Hematopoietic multipotent progenitor cell treated with erythropoietin and hydrocortisone succinate and interleukin-3 and kit ligand, for 15 days (in vitro differentiated cells): ENCODE measurements around the gene THRB.

Experiments
- DNase-seq: peaks from one replicate; pipeline ENCODE4 v3.0.0-alpha.2; 2015; ENCODE audit warnings: low spot score

Gene THRB

GRCh38 chr3:24263069-24263668, 231.5 kb downstream of the THRB start:
- peak; percentile 62 for DNase-seq

- DNase-seq = peak; percentile 11
These were observed 233.1 kb downstream of the THRB start for GRCh38 chr3:24261521-24261920.

- peak; percentile 63 for DNase-seq
These were observed 234.6 kb downstream of the THRB start for GRCh38 chr3:24259901-24260512.

- peak; percentile 12 for DNase-seq
These were observed 235.7 kb downstream of the THRB start for GRCh38 chr3:24258727-24259600.

GRCh38 chr3:24258260-24258659, 236.4 kb downstream of the THRB start:
- no peak for DNase-seq

- DNase-seq = no peak
These were observed 239.2 kb downstream of the THRB start for GRCh38 chr3:24255414-24255813.

GRCh38 chr3:24254649-24255048, 240.0 kb downstream of the THRB start:
- DNase-seq = no peak

GRCh38 chr3:24253336-24253735, 241.3 kb downstream of the THRB start:
- DNase-seq = no peak

GRCh38 chr3:24249523-24249922, 245.1 kb downstream of the THRB start:
- no peak for DNase-seq

- no peak for DNase-seq
These were observed 249.6 kb downstream of the THRB start for GRCh38 chr3:24245056-24245455.

- no peak for DNase-seq
These were observed 250.2 kb downstream of the THRB start for GRCh38 chr3:24244491-24244890.

GRCh38 chr3:24242012-24242698, 252.5 kb downstream of the THRB start:
- DNase-seq = no peak

- no peak for DNase-seq
These were observed 254.3 kb downstream of the THRB start for GRCh38 chr3:24240306-24240705.

GRCh38 chr3:24237971-24238706, 256.5 kb downstream of the THRB start:
- peak; percentile 84 for DNase-seq

GRCh38 chr3:24235121-24235520, 259.5 kb downstream of the THRB start:
- no peak for DNase-seq

GRCh38 chr3:24232784-24233183, 261.9 kb downstream of the THRB start:
- no peak for DNase-seq

- DNase-seq = no peak
These were observed 265.0 kb downstream of the THRB start for GRCh38 chr3:24229468-24230221.

- DNase-seq = no peak
These were observed 267.0 kb downstream of the THRB start for GRCh38 chr3:24227635-24228034.

GRCh38 chr3:24226397-24226796, 268.3 kb downstream of the THRB start:
- DNase-seq = no peak

GRCh38 chr3:24225385-24225950, 269.2 kb downstream of the THRB start:
- no peak for DNase-seq
